Astrocyte (in vitro differentiated cells and primary cell): ENCODE measurements around the gene MED13. TPM values are rescaled to one million over a fixed set of nuclear protein-coding genes. Genes with fewer than 3 reads are reported as not detected.

Source experiments
- DNase-seq: peaks from one replicate; pipeline ENCODE4 v3.0.0-alpha.2; 2010; ENCODE audit warnings: low read depth
- FAIRE-seq: peaks from 2 replicates; lab custom pipeline; 2011; peaks lifted over from hg19 to GRCh38; lab: Jason Lieb, UNC
- H2AFZ ChIP-seq: 2 replicates; pipeline ENCODE4 v1.6.0; 2012; ENCODE audit warnings: low read depth, low read length, inconsistent platforms
- H3K27ac ChIP-seq: 2 replicates; pipeline ENCODE4 v1.5.1; 2011; ENCODE audit warnings: low read depth, low read length, inconsistent platforms
- H3K27me3 ChIP-seq: 2 replicates; pipeline ENCODE4 v1.6.0; 2011; ENCODE audit warnings: low read length, inconsistent platforms; ENCODE audit not compliant: insufficient read depth
- H3K36me3 ChIP-seq: 2 replicates; pipeline ENCODE4 v1.5.1; 2011; ENCODE audit warnings: low read length, inconsistent platforms; ENCODE audit not compliant: insufficient read depth
- H3K4me1 ChIP-seq: 2 replicates; pipeline ENCODE4 v1.5.1; 2011; ENCODE audit warnings: low read length, inconsistent platforms; ENCODE audit not compliant: insufficient read depth
- H3K4me2 ChIP-seq: 2 replicates; pipeline ENCODE4 v1.6.0; 2012; ENCODE audit warnings: low read length, inconsistent platforms
- H3K4me3 ChIP-seq: 2 replicates; pipeline ENCODE4 v1.5.1; 2011; ENCODE audit warnings: low read depth, mild to moderate bottlenecking, low read length, inconsistent platforms; ENCODE audit not compliant: insufficient read depth
- H3K79me2 ChIP-seq: 2 replicates; pipeline ENCODE4 v1.6.0; 2012; ENCODE audit warnings: mild to moderate bottlenecking, low read length, inconsistent platforms; ENCODE audit not compliant: insufficient read depth
- H3K9ac ChIP-seq: 2 replicates; pipeline ENCODE4 v1.6.0; 2012; ENCODE audit warnings: mild to moderate bottlenecking, low read length, inconsistent platforms
- H3K9me3 ChIP-seq: 2 replicates; pipeline ENCODE4 v1.5.1; 2012; ENCODE audit warnings: low read depth, mild to moderate bottlenecking, low read length, inconsistent platforms; ENCODE audit not compliant: insufficient read depth
- H4K20me1 ChIP-seq: 2 replicates; pipeline ENCODE4 v1.6.0; 2012; ENCODE audit warnings: low read length, inconsistent platforms; ENCODE audit not compliant: insufficient read depth
- H3K27ac Mint-ChIP-seq: one replicate; pipeline ENCODE4 v1.8.0; 2021; ENCODE audit warnings: mild to moderate bottlenecking, mixed read lengths; ENCODE audit not compliant: unreplicated experiment
- H3K27me3 Mint-ChIP-seq: one replicate; pipeline ENCODE4 v1.8.0; 2021; ENCODE audit warnings: low read depth, mixed read lengths; ENCODE audit not compliant: unreplicated experiment
- H3K36me3 Mint-ChIP-seq: one replicate; pipeline ENCODE4 v1.8.0; 2021; ENCODE audit warnings: low read depth, mixed read lengths; ENCODE audit not compliant: unreplicated experiment
- H3K4me1 Mint-ChIP-seq: one replicate; pipeline ENCODE4 v1.8.0; 2021; ENCODE audit warnings: low read depth, mixed read lengths; ENCODE audit not compliant: unreplicated experiment
- H3K4me3 Mint-ChIP-seq: one replicate; pipeline ENCODE4 v1.8.0; 2021; ENCODE audit warnings: mild to moderate bottlenecking, moderate library complexity, mixed read lengths; ENCODE audit not compliant: unreplicated experiment
- H3K9me3 Mint-ChIP-seq: one replicate; pipeline ENCODE4 v1.8.0; 2021; ENCODE audit warnings: mild to moderate bottlenecking, mixed read lengths; ENCODE audit not compliant: unreplicated experiment
- CTCF ChIP-seq: IDR thresholded peaks from 2 replicates; pipeline ENCODE4 v1.5.1; 2011; ENCODE audit warnings: low read depth, mild to moderate bottlenecking, inconsistent platforms, low read length, moderate library complexity; ENCODE audit not compliant: insufficient read depth
- EZH2 ChIP-seq: IDR thresholded peaks from 2 replicates; pipeline ENCODE4 v1.6.1; 2012; ENCODE audit warnings: mild to moderate bottlenecking, low read length, inconsistent platforms; ENCODE audit not compliant: insufficient read depth
- total RNA-seq: library from RNA; stranded (reverse); gene quantifications from 2 replicates; pipeline ENCODE4 v1.2.1, GENCODE V29; 2021

The MED13 gene
- total RNA-seq, 1 donor from 2014 or later, result 55.0 TPM

DNA sequence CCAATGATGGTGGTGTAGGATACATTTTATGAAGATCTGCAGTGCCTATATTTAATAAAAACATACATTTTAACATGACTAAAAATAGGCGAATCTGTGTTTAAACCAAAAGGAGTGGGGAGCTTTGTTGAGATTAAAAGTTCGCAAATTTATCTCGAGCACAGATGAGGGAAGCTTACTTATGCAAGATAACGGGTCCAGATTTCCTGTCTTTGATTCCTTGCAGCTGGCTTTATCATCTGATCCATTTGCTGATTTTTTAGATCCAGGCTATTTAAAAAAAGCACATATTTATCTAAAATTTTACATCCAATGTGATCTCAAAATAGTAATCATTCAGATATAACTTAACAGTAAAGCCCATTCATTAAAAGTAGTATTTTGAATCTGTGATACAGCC, 80.3 kb downstream of the MED13 start:
- Histone ChIP-seq H3K4me3 (no peak overlapping the region), H3K4me2 (no peak overlapping the region), H3K79me2 (peaks cover 27% of the 10 kb centered on the region), H2AFZ (no peak overlapping the region), H3K27ac (no peak overlapping the region), H3K9ac (no peak overlapping the region), H3K27me3 (no peaks in the 10 kb centered on the region), H3K9me3 (no peaks in the 10 kb centered on the region), H3K4me1 (no peaks in the 10 kb centered on the region), H3K36me3 (peaks cover 42% of the 10 kb centered on the region), H4K20me1 (peaks cover 31% of the 10 kb centered on the region)
- no peak for FAIRE-seq
- Mint-ChIP-seq H3K27me3 (no peaks in the 10 kb centered on the region), H3K36me3 (peaks cover 5% of the 10 kb centered on the region), H3K9me3 (peaks cover 1% of the 10 kb centered on the region), H3K27ac (no peak overlapping the region), H3K4me3 (no peak overlapping the region), H3K4me1 (peaks cover 5% of the 10 kb centered on the region)
- no peak for DNase-seq
- TF ChIP-seq EZH2 (no peak), CTCF (no peak)

GRCh38 chr17:61981323-61981722, 83.8 kb downstream of the MED13 start:
- H4K20me1 ChIP-seq, result peaks cover 39% of the 10 kb centered on the region
- H3K36me3 Mint-ChIP-seq, result peaks cover 10% of the 10 kb centered on the region

More at GRCh38 chr17:61981323-61981722, 83.8 kb downstream of the MED13 start:
- H3K27me3 ChIP-seq, result no peaks in the 10 kb centered on the region
- peak; percentile 23 for DNase-seq
- no peak overlapping the region for H2AFZ ChIP-seq
- no peak overlapping the region for H3K4me2 ChIP-seq
- no peak overlapping the region for H3K27ac ChIP-seq
- peaks cover 33% of the 10 kb centered on the region for H3K36me3 ChIP-seq
- H3K9me3 ChIP-seq, result no peaks in the 10 kb centered on the region
- Mint-ChIP-seq H3K9me3 (peaks cover 1% of the 10 kb centered on the region), H3K27ac (no peak overlapping the region), H3K4me1 (peaks cover 5% of the 10 kb centered on the region), H3K27me3 (no peaks in the 10 kb centered on the region), H3K4me3 (no peak overlapping the region)
- no peak overlapping the region for H3K4me3 ChIP-seq
- TF ChIP-seq CTCF (no peak), EZH2 (no peak)
- no peak for FAIRE-seq
- peaks cover 46% of the 10 kb centered on the region for H3K79me2 ChIP-seq
- no peaks in the 10 kb centered on the region for H3K4me1 ChIP-seq
- H3K9ac ChIP-seq, result no peak overlapping the region
